GM10266 (cell line): ENCODE data around the gene VRK1.

Experiments
- DNase-seq: peaks from one replicate; pipeline ENCODE4 v3.0.0; 2012; ENCODE audit errors: extremely low spot score
- CTCF ChIP-seq: IDR thresholded peaks from 2 replicates; pipeline ENCODE4 v1.5.1; 2012; ENCODE audit warnings: mild to moderate bottlenecking, low read depth; ENCODE audit not compliant: control insufficient read depth, insufficient read depth; ENCODE audit errors: missing control alignments

The VRK1 gene

DNA sequence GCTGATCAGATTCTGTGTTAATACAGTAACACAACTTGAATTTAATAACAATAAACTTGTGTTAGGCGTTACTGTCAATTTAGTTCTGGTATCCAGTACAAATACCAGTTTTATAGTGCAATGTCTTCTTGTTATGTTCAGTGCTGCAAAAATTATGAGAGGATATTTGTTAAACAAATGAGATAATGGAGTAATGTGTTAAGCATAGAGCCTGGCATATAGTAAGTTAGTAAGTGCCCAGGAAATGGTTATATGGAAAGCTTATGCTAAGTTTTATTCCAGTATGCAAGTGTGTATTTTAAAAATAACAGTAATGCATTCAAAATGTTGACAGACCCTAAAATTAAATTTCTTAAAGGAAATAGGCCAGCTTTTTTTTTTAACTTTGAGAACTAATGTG, 1.8 kb downstream of the VRK1 start:
- no peak for TF ChIP-seq CTCF
- DNase-seq, result no peak

DNA sequence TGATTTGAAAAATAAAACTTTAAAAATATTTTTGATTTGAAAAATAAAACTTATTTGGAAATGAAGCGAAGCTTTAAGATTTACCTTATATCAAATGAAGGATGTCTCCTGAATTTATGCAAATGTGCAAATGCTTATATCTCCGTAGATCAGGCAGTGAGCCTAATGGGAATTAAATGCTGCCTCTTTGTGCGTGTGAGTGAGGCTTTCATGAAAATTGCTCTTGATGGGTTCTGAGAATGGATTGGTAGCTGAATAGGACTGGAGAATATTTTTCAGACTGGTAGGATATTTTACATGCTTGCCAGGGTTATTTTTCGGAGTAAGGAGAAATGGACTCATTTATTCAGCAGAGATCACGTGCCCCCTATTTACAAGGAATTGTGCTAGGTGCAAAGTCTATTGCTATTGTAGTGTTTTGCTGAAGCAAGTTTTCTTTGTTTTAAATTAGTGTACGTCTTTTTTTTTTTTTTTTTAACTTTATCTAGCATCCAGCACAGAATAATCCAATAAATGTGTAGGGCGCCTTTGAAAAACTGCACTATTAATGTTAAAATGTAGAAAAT, 2.4 kb downstream of the VRK1 start:
- no peak for TF ChIP-seq CTCF
- no peak for DNase-seq

GRCh38 chr14:96801931-96802330, 4.7 kb downstream of the VRK1 start:
- no peak for DNase-seq
- TF ChIP-seq CTCF, result no peak

DNA sequence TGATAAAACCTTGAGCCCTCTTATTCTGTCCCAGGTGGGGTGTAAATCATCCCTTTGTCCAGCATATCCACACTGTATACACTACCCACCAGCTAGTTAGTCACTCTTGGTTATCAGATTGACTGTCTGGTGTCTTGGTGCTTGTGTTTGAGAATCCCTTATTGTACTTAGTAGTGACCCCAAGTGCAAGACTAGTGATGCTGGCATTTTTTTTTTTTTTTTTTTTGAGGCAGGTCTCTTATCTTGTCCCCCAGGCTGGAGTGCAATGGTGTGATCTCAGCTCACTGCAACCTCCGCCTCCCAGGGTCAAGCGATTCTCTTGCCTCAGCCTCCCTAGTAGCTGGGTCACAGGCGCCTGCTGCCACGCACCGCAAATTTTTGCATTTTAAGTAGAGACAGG, 5.8 kb downstream of the VRK1 start:
- DNase-seq, result no peak
- no peak for TF ChIP-seq CTCF

GRCh38 chr14:96803958-96804357, 6.8 kb downstream of the VRK1 start:
- no peak for TF ChIP-seq CTCF
- no peak for DNase-seq

DNA sequence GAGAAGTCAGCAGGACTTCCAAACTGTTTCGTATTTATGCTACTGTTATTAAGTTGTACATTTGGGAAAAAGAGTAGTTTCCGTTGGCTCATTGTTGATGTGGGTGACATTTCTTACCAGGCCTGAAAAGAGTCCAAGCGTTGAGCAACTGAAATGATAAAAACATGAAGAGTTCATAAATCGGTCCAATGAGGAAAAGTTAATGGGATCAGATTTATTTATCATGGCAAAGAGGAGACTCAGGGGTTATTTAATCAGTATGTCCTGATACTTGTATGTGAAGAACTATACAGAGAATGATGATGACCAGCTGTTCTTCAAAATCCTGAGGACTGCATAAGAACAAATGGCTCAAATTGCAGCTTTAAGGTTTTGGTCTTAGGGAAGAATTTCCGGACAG, 7.7 kb downstream of the VRK1 start:
- DNase-seq, result no peak

DNA sequence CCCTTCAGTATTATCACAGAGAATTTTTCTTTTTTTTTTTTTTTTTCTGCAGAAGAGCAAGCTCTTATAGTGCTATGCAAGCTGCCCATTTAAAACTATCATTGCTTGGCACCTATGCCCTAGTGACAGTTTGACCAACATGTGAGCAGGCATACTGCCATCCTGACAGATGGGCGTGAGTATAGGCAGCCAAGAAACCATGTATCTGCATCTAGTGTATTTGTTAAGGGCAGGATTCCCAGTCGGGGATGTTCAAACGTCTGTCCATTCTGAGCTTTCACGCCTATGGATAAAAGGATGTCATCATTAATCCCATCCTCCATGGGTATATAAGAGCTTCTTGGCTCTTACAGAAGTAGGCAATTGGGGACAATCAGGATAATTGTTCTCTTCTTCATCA, 8.8 kb downstream of the VRK1 start:
- no peak for DNase-seq
- no peak for TF ChIP-seq CTCF

More for the DNA sequence above, 7.7 kb downstream of the VRK1 start:
- TF ChIP-seq CTCF, result no peak
